Tibial nerve (tissue), 4 donors: Measurements from ENCODE around the gene C6orf120.

Experiments used
- CTCF ChIP-seq, 5 experiments: fragments of 200-600 bp in 3 of 5; fragments of 450-650 bp in 2 of 5; sonication (generic) in 3 of 5; IDR thresholded peaks; one replicate each; pipeline ENCODE4 v1.5.1; 2016 to 2019; ENCODE audit warnings: antibody characterized with exemption in 5 of 5, mild to moderate bottlenecking in 3 of 5, moderate library complexity in 2 of 5
- EP300 ChIP-seq, 2 donors: sonication (generic); formaldehyde crosslinking; IDR thresholded peaks; one replicate each; pipeline ENCODE4 v1.6.1; 2017; ENCODE audit warnings: antibody characterized with exemption in 2 of 2, mild to moderate bottlenecking in 1 of 2

- TF ChIP-seq CTCF (IDR thresholded peaks at IDR 0.05) (no peak), EP300 (IDR thresholded peaks at IDR 0.05) (no peak)
These were observed 7.4 kb downstream of the C6orf120 start for GRCh38 chr6:169709293-169709692.
